ENCODE data around the gene HELZ. TPM values are rescaled to one million over a fixed set of nuclear protein-coding genes. Genes with fewer than 3 reads are reported as not detected.

Gene HELZ
- total and polyA plus RNA-seq, 2 donors (not counting 1 experiment from before 2014, with no cell fraction given): 18.9 to 28.1 TPM

- Histone ChIP-seq H3K79me2 (ENCODE audit: control insufficient read depth, insufficient read depth, low read length) (peaks cover 29% of the 10 kb centered on the region), H3K4me3 (replicated peaks in 1 of 4; ENCODE audit: control extremely low read depth in 1 of 4, insufficient read depth in 1 of 4, low read depth in 3 of 4, low read length in 4 of 4) (peak overlapping the region; percentile 42 to 92 (median 86)), H3K27ac (ENCODE audit: insufficient read depth, low read length) (no peak overlapping the region), H3K4me1 (ENCODE audit: control insufficient read depth, extremely low read depth, insufficient read depth, low read length) (peaks cover 6% of the 10 kb centered on the region), H4K20me1 (ENCODE audit: control insufficient read depth, extremely low read depth, insufficient read depth, low read length) (no peaks in the 10 kb centered on the region), H3K9me3 (ENCODE audit: control insufficient read depth, insufficient read depth, low read depth, low read length) (no peaks in the 10 kb centered on the region), H3K27me3 (ENCODE audit: control insufficient read depth, insufficient read depth, low read length) (no peaks in the 10 kb centered on the region), H3K9ac (ENCODE audit: insufficient read depth, low read length) (no peak overlapping the region), H3K4me2 (ENCODE audit: extremely low read depth, insufficient read depth, low read length) (peak overlapping the region; percentile 58), H2AFZ (ENCODE audit: low read length) (no peak overlapping the region), H3K36me3 (ENCODE audit: control insufficient read depth, insufficient read depth, low read length) (no peaks in the 10 kb centered on the region)
- TF ChIP-seq CTCF (conservative IDR thresholded peaks at IDR 0.05 in 1 of 2, IDR thresholded peaks at IDR 0.05 in 1 of 2; ENCODE audit: low read depth in 1 of 2, low read length in 2 of 2) (no peak), EZH2 (IDR thresholded peaks at IDR 0.05; ENCODE audit: low read length, missing control alignments) (no peak)
- DNase-seq (ENCODE audit: low read depth in 2 of 2): peak in 1 of 2 donors; percentile 19
These were observed 1.3 kb upstream of the HELZ start for GRCh38 chr17:67246403-67246652.

- TF ChIP-seq EZH2 (IDR thresholded peaks at IDR 0.05; ENCODE audit: low read length, missing control alignments) (no peak), CTCF (conservative IDR thresholded peaks at IDR 0.05 in 1 of 2, IDR thresholded peaks at IDR 0.05 in 1 of 2; ENCODE audit: low read depth in 1 of 2, low read length in 2 of 2) (no peak)
- peak overlapping the region; percentile 55 for H3K9ac ChIP-seq (ENCODE audit: insufficient read depth, low read length)
- H3K27me3 ChIP-seq (ENCODE audit: control insufficient read depth, insufficient read depth, low read length): no peaks in the 10 kb centered on the region
- peaks cover 32% of the 10 kb centered on the region for H3K79me2 ChIP-seq (ENCODE audit: control insufficient read depth, insufficient read depth, low read length)
- peak overlapping the region; percentile 73 to 92 (median 86) for H3K4me3 ChIP-seq (replicated peaks in 1 of 4; ENCODE audit: control extremely low read depth in 1 of 4, insufficient read depth in 1 of 4, low read depth in 3 of 4, low read length in 4 of 4)
- peak overlapping the region; percentile 99 for H3K4me2 ChIP-seq (ENCODE audit: extremely low read depth, insufficient read depth, low read length)
- peak overlapping the region; percentile 60 for H2AFZ ChIP-seq (ENCODE audit: low read length)
- DNase-seq (ENCODE audit: low read depth in 2 of 2): no peak
- H3K27ac ChIP-seq (ENCODE audit: insufficient read depth, low read length): peak overlapping the region; percentile 39
- H3K36me3 ChIP-seq (ENCODE audit: control insufficient read depth, insufficient read depth, low read length): no peaks in the 10 kb centered on the region
- peaks cover 6% of the 10 kb centered on the region for H3K4me1 ChIP-seq (ENCODE audit: control insufficient read depth, extremely low read depth, insufficient read depth, low read length)
- no peaks in the 10 kb centered on the region for H4K20me1 ChIP-seq (ENCODE audit: control insufficient read depth, extremely low read depth, insufficient read depth, low read length)
- no peaks in the 10 kb centered on the region for H3K9me3 ChIP-seq (ENCODE audit: control insufficient read depth, insufficient read depth, low read depth, low read length)
These were observed 852 bp upstream of the HELZ start for GRCh38 chr17:67245694-67246402.

- Histone ChIP-seq H2AFZ (ENCODE audit: low read length) (peak overlapping the region; percentile 55), H3K79me2 (ENCODE audit: control insufficient read depth, insufficient read depth, low read length) (peaks cover 36% of the 10 kb centered on the region), H4K20me1 (ENCODE audit: control insufficient read depth, extremely low read depth, insufficient read depth, low read length) (no peaks in the 10 kb centered on the region)
These were observed 444 bp downstream of the HELZ start for GRCh38 chr17:67244431-67245072.

More at GRCh38 chr17:67244431-67245072, 444 bp downstream of the HELZ start:
- Histone ChIP-seq H3K4me3 (replicated peaks in 1 of 4; ENCODE audit: control extremely low read depth in 1 of 4, insufficient read depth in 1 of 4, low read depth in 3 of 4, low read length in 4 of 4) (peak overlapping the region; percentile 78 to 92 (median 86)), H3K36me3 (ENCODE audit: control insufficient read depth, insufficient read depth, low read length) (no peaks in the 10 kb centered on the region), H3K9ac (ENCODE audit: insufficient read depth, low read length) (peak overlapping the region; percentile 89), H3K4me1 (ENCODE audit: control insufficient read depth, extremely low read depth, insufficient read depth, low read length) (peaks cover 6% of the 10 kb centered on the region), H3K27ac (ENCODE audit: insufficient read depth, low read length) (peak overlapping the region; percentile 57), H3K9me3 (ENCODE audit: control insufficient read depth, insufficient read depth, low read depth, low read length) (no peaks in the 10 kb centered on the region), H3K4me2 (ENCODE audit: extremely low read depth, insufficient read depth, low read length) (peak overlapping the region; percentile 92), H3K27me3 (ENCODE audit: control insufficient read depth, insufficient read depth, low read length) (no peaks in the 10 kb centered on the region)
- no peak for DNase-seq (ENCODE audit: low read depth in 2 of 2)
- TF ChIP-seq EZH2 (IDR thresholded peaks at IDR 0.05; ENCODE audit: low read length, missing control alignments): no peak
- no peak for TF ChIP-seq CTCF (conservative IDR thresholded peaks at IDR 0.05 in 1 of 2, IDR thresholded peaks at IDR 0.05 in 1 of 2; ENCODE audit: low read depth in 1 of 2, low read length in 2 of 2)

Data from fibroblast of lung (primary cell).